Keratinocyte (primary cell): ENCODE results near the gene EVC.

Experiments
- CTCF ChIP-seq, 3 experiments: IDR thresholded peaks in 1 of 3; conservative IDR thresholded peaks in 1 of 3; optimal IDR thresholded peaks in 1 of 3; 2 replicates in 2 of 3; 3 replicates in 1 of 3; pipeline versions ENCODE3 to v1.5.1; 2011; ENCODE audit warnings: low read length in 3 of 3, mild to moderate bottlenecking in 3 of 3, moderate library complexity in 2 of 3, control low read depth in 1 of 3, inconsistent platforms in 1 of 3; ENCODE audit not compliant: insufficient read depth in 2 of 3; ENCODE audit errors: extremely low read depth in 1 of 3
- EZH2 ChIP-seq: IDR thresholded peaks from one replicate; pipeline ENCODE4 v1.6.1; 2012; ENCODE audit warnings: inconsistent platforms, mild to moderate bottlenecking, low read length, moderate library complexity

GRCh38 chr4:5751666-5752375, 40.8 kb downstream of the EVC start:
- TF ChIP-seq CTCF (optimal IDR thresholded peaks at IDR 0.05 in 1 of 3, IDR thresholded peaks at IDR 0.05 in 1 of 3, conservative IDR thresholded peaks at IDR 0.05 in 1 of 3; ENCODE audit: extremely low read depth in 1 of 3, insufficient read depth in 2 of 3, low read length in 3 of 3) (no peak), EZH2 (no peak)
